ENCODE results near the gene VIM. TPM values are rescaled to one million over a fixed set of nuclear protein-coding genes. Genes with fewer than 3 reads are reported as not detected.

VIM gene
- total RNA-seq, 8 experiments from 2014 or later = 509 to 5,662 (median 997) TPM

DNA sequence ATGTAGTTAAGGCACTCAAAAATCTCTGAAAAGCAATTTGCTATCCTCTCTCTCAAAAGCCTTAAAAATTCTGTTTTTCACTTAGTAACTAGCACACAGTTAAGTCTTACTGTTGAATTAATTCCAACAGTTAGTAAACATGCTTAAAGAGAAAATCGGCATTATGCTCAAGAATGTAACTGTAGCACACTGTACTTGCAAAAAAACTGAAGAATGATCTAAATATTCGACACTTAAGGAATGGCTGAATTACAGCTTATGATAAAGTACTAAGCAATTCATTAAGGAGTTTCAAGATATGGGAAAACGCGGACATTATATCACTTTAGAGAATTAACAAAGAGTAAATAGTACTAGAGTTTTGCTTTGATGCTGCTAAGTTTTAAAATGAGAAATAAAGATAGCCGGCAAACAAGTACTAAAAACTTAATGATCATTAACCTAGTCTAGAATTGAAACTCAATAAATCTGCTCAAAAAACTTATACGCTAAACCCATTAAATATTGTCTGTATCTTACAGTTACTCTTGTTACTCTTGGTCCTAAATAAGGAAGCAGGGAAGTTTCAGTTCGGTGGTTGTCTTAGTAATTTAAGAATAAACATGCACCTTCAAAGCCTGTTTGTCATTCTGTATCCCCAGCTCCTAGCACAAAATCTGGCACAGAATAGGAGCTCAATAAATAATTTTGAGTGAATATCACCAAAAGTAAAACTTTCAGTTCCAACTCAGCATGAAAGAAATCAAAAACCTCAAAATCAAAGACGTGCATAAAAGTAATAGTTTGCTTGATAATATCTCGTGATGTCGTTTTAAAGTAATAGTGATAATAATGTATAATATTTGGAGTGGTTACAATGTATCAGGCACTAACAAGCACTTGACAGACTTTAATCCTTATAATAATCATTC lies 27.8 kb upstream of the VIM start:
- in situ Hi-C loops (cut with MboI; ENCODE audit: low pct_unique_long_range_greater_than_20kb in 2 of 9, low sequenced_read_pairs in 9 of 9, unreplicated experiment in 9 of 9) = loop anchor here in 2 of 9 experiments (10.0 to 25.0 kb wide), 2 partner anchors 163 to 175 kb away; no protein-coding TSS in a partner anchor
- 1 to 41% (median 12%) methylated on average over 4 to 10 of the region's 10 CpGs for WGBS, 10 experiments
- peak overlapping the region; percentile 54 to 63 (median 59) for H3K4me3 ChIP-seq
- peak overlapping the region; percentile 98 to 99 for H3K27ac ChIP-seq
- no peak for ATAC-seq (replicated peaks in 6 of 8)
- H3K4me1 ChIP-seq (replicated peaks in 1 of 2) = peaks cover 7 to 22% of the 10 kb centered on the region in 2 donors

GRCh38 chr10:17200912-17201793 lies 26.9 kb upstream of the VIM start, which contains the start of gene TRDMT1:
TRDMT1 (minus strand) TSS chr10:17201672; CDS start chr10:17201634, 38 bp downstream.
- Histone ChIP-seq H3K4me3 (peak within 1 kb of the TSS; percentile 54 to 63 (median 59)), H3K27ac (peak within 1 kb of the TSS; percentile 98 to 99), H3K4me1 (replicated peaks in 1 of 2) (peaks cover 7 to 22% of the 10 kb centered on the region in 2 donors)
- 0 to 7% (median 0%) methylated on average over 1 to 15 of the region's 60 CpGs; no CpG with 5 or more reads in 2 of the 10 experiments for WGBS, 10 experiments
- in situ Hi-C loops (cut with MboI; ENCODE audit: low pct_unique_long_range_greater_than_20kb in 2 of 9, low sequenced_read_pairs in 9 of 9, unreplicated experiment in 9 of 9) = loop anchor here in 2 of 9 experiments (10.0 to 25.0 kb wide), 2 partner anchors 164 to 176 kb away; no protein-coding TSS in a partner anchor
- ATAC-seq (replicated peaks in 6 of 8) = peak; percentile 96 to 99 (median 98)

- Histone ChIP-seq H3K27ac (peak overlapping the region; percentile 98 to 99), H3K4me1 (replicated peaks in 1 of 2) (peaks cover 7 to 22% of the 10 kb centered on the region in 2 donors), H3K4me3 (peak overlapping the region; percentile 54 to 63 (median 59))
- 0 to 11% (median 0%) methylated on average over 3 of the region's 3 CpGs; no CpG with 5 or more reads in 7 of the 10 experiments for WGBS, 10 experiments
- no peak for ATAC-seq (replicated peaks in 6 of 8)
- in situ Hi-C loops (cut with MboI; ENCODE audit: low pct_unique_long_range_greater_than_20kb in 2 of 9, low sequenced_read_pairs in 9 of 9, unreplicated experiment in 9 of 9) = loop anchor here in 2 of 9 experiments (10.0 to 25.0 kb wide), 2 partner anchors 164 to 177 kb away; no protein-coding TSS in a partner anchor
Observed at GRCh38 chr10:17201794-17202116, 26.3 kb upstream of the VIM start.

DNA sequence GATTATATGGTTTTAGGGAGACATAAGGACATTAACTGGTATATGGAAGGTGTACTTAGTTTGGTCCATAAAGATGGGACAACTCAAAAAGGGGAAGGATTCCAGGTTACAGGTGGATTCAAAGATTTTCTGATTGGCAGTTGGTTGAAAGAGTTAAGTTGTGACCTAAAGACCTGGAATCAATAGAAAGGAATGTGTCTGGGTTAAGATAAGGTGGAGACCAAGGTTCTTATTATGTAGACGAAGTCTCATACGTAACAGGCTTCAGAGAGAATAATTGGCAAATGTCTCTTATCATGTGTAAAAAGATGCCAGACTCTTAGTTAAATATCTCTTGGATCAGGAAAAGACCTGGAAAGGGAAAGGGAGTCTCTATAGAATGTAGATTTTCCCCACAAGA lies 25.5 kb upstream of the VIM start:
- Histone ChIP-seq H3K4me1 (replicated peaks in 1 of 2) (peaks cover 7 to 22% of the 10 kb centered on the region in 2 donors), H3K4me3 (no peak overlapping the region), H3K27ac (peak overlapping the region; percentile 98 to 99)
- in situ Hi-C loops (cut with MboI; ENCODE audit: low pct_unique_long_range_greater_than_20kb in 2 of 9, low sequenced_read_pairs in 9 of 9, unreplicated experiment in 9 of 9) = loop anchor here in 2 of 9 experiments (10.0 to 25.0 kb wide), 2 partner anchors 165 to 178 kb away; no protein-coding TSS in a partner anchor
- ATAC-seq (replicated peaks in 6 of 8) = no peak
- 62 to 100% (median 100%) methylated on average over 2 of the region's 2 CpGs; no CpG with 5 or more reads in 3 of the 10 experiments for WGBS, 10 experiments

DNA sequence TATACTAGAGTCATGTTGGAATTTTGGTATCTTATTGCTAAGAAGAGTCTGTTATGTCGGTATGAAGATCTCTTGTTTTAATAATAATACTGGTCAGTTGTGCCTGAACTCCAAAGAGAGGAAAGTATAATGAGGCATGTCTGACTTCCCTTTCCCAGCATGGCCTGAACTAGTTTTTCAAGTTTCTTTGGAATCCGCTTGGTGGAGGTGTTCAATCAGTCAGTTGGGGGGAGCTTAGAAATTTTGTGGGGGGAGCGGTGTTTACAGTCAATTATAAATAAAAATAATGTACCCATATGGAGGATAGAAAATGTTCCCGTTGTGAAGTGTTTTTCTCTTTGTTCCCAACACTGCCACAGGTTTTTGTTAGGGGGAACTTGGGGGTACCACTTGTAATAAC lies 25.0 kb upstream of the VIM start:
- ATAC-seq (replicated peaks in 6 of 8) = no peak
- H3K27ac ChIP-seq = no peak overlapping the region
- H3K4me1 ChIP-seq (replicated peaks in 1 of 2) = peaks cover 7 to 22% of the 10 kb centered on the region in 2 donors
- WGBS, 10 experiments = 56 to 100% (median 98%) methylated on average over 1 to 4 of the region's 4 CpGs; no CpG with 5 or more reads in 1 of the 10 experiments
- H3K4me3 ChIP-seq = no peak overlapping the region
- in situ Hi-C loops (cut with MboI; ENCODE audit: low pct_unique_long_range_greater_than_20kb in 2 of 9, low sequenced_read_pairs in 9 of 9, unreplicated experiment in 9 of 9) = loop anchor here in 2 of 9 experiments (10.0 to 25.0 kb wide), 2 partner anchors 166 to 178 kb away; no protein-coding TSS in a partner anchor

DNA sequence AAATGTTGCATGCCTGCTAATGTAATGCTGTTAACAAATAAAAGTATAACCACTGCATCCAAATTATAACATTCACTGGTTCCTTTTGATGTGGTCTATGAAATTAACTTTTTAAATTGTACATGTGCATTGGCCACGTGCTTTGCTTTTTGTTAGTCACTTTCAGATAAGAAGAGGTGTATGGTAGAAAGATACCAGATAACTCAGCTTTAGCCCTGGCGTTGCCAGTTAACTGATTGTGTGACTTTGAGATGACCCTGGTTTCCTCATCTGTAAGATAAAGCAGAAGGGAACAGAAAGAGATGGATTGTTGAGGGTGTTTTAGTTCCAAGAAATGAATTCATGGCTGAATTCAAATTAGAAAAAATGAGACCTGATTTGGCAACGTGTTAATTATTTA lies 24.6 kb upstream of the VIM start:
- H3K4me1 ChIP-seq (replicated peaks in 1 of 2) = peaks cover 7 to 22% of the 10 kb centered on the region in 2 donors
- H3K27ac ChIP-seq = no peak overlapping the region
- WGBS, 10 experiments = 0 to 93% (median 50%) methylated on average over 1 to 3 of the region's 3 CpGs; no CpG with 5 or more reads in 1 of the 10 experiments
- no peak overlapping the region for H3K4me3 ChIP-seq
- in situ Hi-C loops (cut with MboI; ENCODE audit: low pct_unique_long_range_greater_than_20kb in 2 of 9, low sequenced_read_pairs in 9 of 9, unreplicated experiment in 9 of 9) = loop anchor here in 2 of 9 experiments (10.0 to 25.0 kb wide), 2 partner anchors 166 to 179 kb away; no protein-coding TSS in a partner anchor
- ATAC-seq (replicated peaks in 6 of 8) = no peak

DNA sequence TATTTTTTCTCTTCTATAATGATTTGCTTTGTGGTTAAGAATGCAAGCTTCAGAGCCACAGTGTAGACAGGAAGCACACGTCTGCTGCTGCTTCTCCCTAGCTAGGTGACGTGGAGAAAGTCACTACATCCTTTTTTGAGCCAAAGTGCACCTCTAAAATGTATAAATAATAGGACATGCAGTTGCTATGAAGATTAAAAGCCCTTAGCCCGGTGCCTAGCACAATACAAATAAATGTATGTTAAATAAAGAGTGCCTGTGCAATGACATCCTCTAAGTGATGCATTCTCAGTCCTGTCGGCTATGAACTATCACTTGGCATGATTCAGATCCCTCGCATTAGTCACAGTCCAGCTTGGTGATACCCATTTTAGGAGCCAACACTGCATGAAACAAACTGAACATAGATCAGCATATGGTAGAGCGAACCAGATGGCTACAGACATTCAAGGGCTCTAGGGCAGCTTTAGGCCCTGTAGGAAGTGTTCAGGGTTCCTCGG lies 21.8 kb upstream of the VIM start:
- ATAC-seq (replicated peaks in 6 of 8) = peak in 4 of 8 experiments; percentile 11 to 78 (median 40)

DNA sequence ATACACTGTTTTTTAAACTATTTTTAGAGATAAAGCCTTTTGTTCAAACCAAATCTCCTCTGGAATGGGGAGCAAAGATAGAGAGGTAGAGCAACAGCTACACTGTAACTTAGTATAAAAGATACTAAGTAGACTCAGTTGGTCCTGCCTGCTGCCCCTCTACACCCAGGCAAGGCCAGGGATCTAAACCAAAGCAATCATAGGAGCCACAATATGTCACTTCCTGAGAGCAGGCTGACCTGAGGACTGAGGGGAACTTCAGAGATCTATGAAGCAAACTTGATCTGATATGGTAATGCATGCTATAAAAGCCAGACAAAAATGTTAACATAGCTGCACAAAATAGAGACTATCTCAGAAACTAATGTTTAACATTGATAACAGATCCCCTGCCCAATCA lies 19.6 kb upstream of the VIM start:
- in situ Hi-C loops (cut with MboI; ENCODE audit: low pct_unique_long_range_greater_than_20kb in 2 of 9, low sequenced_read_pairs in 9 of 9, unreplicated experiment in 9 of 9) = loop anchor here in 2 of 9 experiments (10.0 to 25.0 kb wide), 2 partner anchors 171 to 184 kb away; no protein-coding TSS in a partner anchor
- Histone ChIP-seq H3K27ac (no peak overlapping the region), H3K4me1 (replicated peaks in 1 of 2) (no peaks in the 10 kb centered on the region), H3K4me3 (no peak overlapping the region)
- ATAC-seq (replicated peaks in 6 of 8) = no peak

More for the DNA sequence above, 21.8 kb upstream of the VIM start:
- in situ Hi-C loops (cut with MboI; ENCODE audit: low pct_unique_long_range_greater_than_20kb in 2 of 9, low sequenced_read_pairs in 9 of 9, unreplicated experiment in 9 of 9) = loop anchor here in 2 of 9 experiments (10.0 to 25.0 kb wide), 2 partner anchors 169 to 181 kb away; no protein-coding TSS in a partner anchor
- Histone ChIP-seq H3K27ac (no peak overlapping the region), H3K4me1 (replicated peaks in 1 of 2) (peaks cover 7 to 9% of the 10 kb centered on the region in 2 donors), H3K4me3 (no peak overlapping the region)
- WGBS, 10 experiments = 22 to 100% (median 65%) methylated on average over 1 to 5 of the region's 7 CpGs; no CpG with 5 or more reads in 1 of the 10 experiments

- no peak for ATAC-seq (replicated peaks in 6 of 8)
- Histone ChIP-seq H3K27ac (no peak overlapping the region), H3K4me1 (replicated peaks in 1 of 2) (no peaks in the 10 kb centered on the region), H3K4me3 (no peak overlapping the region)
- 0 to 83% (median 67%) methylated on average over 1 of the region's 1 CpG; no CpG with 5 or more reads in 5 of the 10 experiments for WGBS, 10 experiments
- in situ Hi-C loops (cut with MboI; ENCODE audit: low pct_unique_long_range_greater_than_20kb in 2 of 9, low sequenced_read_pairs in 9 of 9, unreplicated experiment in 9 of 9) = loop anchor here in 2 of 9 experiments (10.0 to 25.0 kb wide), 2 partner anchors 172 to 185 kb away; no protein-coding TSS in a partner anchor
Observed at GRCh38 chr10:17209302-17209701, 18.7 kb upstream of the VIM start.

GRCh38 chr10:17209881-17210280 lies 18.2 kb upstream of the VIM start:
- H3K4me3 ChIP-seq = no peak overlapping the region
- WGBS, 10 experiments = 40 to 100% (median 67%) methylated on average over 1 to 2 of the region's 2 CpGs; no CpG with 5 or more reads in 1 of the 10 experiments
- in situ Hi-C loops (cut with MboI; ENCODE audit: low pct_unique_long_range_greater_than_20kb in 2 of 9, low sequenced_read_pairs in 9 of 9, unreplicated experiment in 9 of 9) = loop anchor here in 2 of 9 experiments (10.0 to 25.0 kb wide), 2 partner anchors 173 to 185 kb away; no protein-coding TSS in a partner anchor
- no peak for ATAC-seq (replicated peaks in 6 of 8)
- no peak overlapping the region for H3K27ac ChIP-seq
- H3K4me1 ChIP-seq (replicated peaks in 1 of 2) = peaks cover 0 to 4% of the 10 kb centered on the region in 2 donors

GRCh38 chr10:17210361-17210760 lies 17.7 kb upstream of the VIM start:
- no peak overlapping the region for H3K27ac ChIP-seq
- H3K4me1 ChIP-seq (replicated peaks in 1 of 2) = peaks cover 0 to 4% of the 10 kb centered on the region in 2 donors
- ATAC-seq (replicated peaks in 6 of 8) = no peak
- WGBS, 10 experiments = 11 to 92% (median 80%) methylated on average over 2 to 3 of the region's 3 CpGs
- in situ Hi-C loops (cut with MboI; ENCODE audit: low pct_unique_long_range_greater_than_20kb in 2 of 9, low sequenced_read_pairs in 9 of 9, unreplicated experiment in 9 of 9) = loop anchor here in 1 of 9 experiments (25.0 kb wide), 1 partner anchor 173 kb away; no protein-coding TSS in a partner anchor
- no peak overlapping the region for H3K4me3 ChIP-seq

DNA sequence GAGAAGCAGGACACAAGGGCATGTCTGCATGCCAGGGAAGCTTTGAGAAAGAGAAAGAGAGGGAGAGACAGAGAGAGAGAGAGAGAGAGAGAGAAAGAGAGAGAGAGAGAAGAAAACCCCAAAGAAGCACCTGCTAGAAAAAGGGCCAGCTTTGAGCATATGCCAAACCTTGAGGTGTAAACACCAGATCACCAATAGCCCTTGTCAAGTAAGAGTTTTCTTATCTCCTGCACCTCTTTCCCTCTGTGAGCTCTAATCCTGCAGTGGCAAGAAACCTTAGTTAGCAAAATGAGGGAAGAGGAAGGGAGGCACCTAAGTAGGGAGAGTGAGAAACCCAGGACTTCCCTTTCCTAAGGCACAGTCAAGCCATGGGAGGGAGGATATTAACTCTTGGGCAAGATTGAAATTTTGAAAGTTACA lies 15.2 kb upstream of the VIM start:
- Histone ChIP-seq H3K27ac (no peak overlapping the region), H3K4me1 (replicated peaks in 1 of 2) (peaks cover 0 to 7% of the 10 kb centered on the region in 2 donors), H3K4me3 (no peak overlapping the region)
- in situ Hi-C loops (cut with MboI; ENCODE audit: low pct_unique_long_range_greater_than_20kb in 2 of 9, low sequenced_read_pairs in 9 of 9, unreplicated experiment in 9 of 9) = loop anchor here in 1 of 9 experiments (25.0 kb wide), 1 partner anchor 176 kb away; no protein-coding TSS in a partner anchor
- no peak for ATAC-seq (replicated peaks in 6 of 8)
